Vagina (tissue), 2 donors: ENCODE measurements around the gene MCCC1.
"Not testable (repeated sequence)": the region's sequence is repeated elsewhere in the genome, so short reads cannot be mapped to it uniquely, and the experiment has no call there.

Source experiments
- CTCF ChIP-seq, 3 experiments: fragments of 450-650 bp in 2 of 3; fragments of 200-600 bp in 1 of 3; sonication (generic) in 1 of 3; IDR thresholded peaks; one replicate each; pipeline ENCODE4 v1.5.1; 2017 to 2019; ENCODE audit warnings: antibody characterized with exemption in 3 of 3, mild to moderate bottlenecking in 2 of 3, moderate library complexity in 2 of 3
- POLR2A ChIP-seq, 2 donors: fragments of 450-650 bp; IDR thresholded peaks; one replicate each; pipeline ENCODE4 v1.6.1; 2017; ENCODE audit warnings: antibody characterized with exemption in 2 of 2, mild to moderate bottlenecking in 2 of 2, moderate library complexity in 2 of 2
- POLR2AphosphoS5 ChIP-seq, 2 donors: sonication (generic); formaldehyde crosslinking; IDR thresholded peaks; one replicate each; pipeline ENCODE4 v1.9.0; 2017; ENCODE audit warnings: antibody characterized with exemption in 2 of 2, mild to moderate bottlenecking in 2 of 2, low read depth in 1 of 2; ENCODE audit not compliant: insufficient read depth in 1 of 2

- not testable (repeated sequence) for TF ChIP-seq POLR2A (IDR thresholded peaks at IDR 0.05); CTCF (IDR thresholded peaks at IDR 0.05); POLR2AphosphoS5 (IDR thresholded peaks at IDR 0.05; ENCODE audit: insufficient read depth in 1 of 2, low read depth in 1 of 2)
Measured at GRCh38 chr3:183103950-183104349, 4.7 kb upstream of the MCCC1 start.
